Measurements from ENCODE around the gene PGAP3. TPM values are rescaled to one million over a fixed set of nuclear protein-coding genes. Genes with fewer than 3 reads are reported as not detected.

The PGAP3 gene
- total RNA-seq, 1 experiment from 2014 or later = 5.9 TPM

- ChIA-PET CTCF (no interaction called here), POLR2A (ENCODE audit: unreplicated experiment) (no interaction called here)
- no peak overlapping the region for H3K4me3 ChIP-seq (ENCODE audit: low read length)
- no peak overlapping the region for H2AFZ ChIP-seq (ENCODE audit: low read length)
- H4K20me1 ChIP-seq (ENCODE audit: low read length) = no peaks in the 10 kb centered on the region
- no peaks in the 10 kb centered on the region for H3K9me2 ChIP-seq (replicated peaks; ENCODE audit: low read length)
- H3K9me3 ChIP-seq (ENCODE audit: low read length) = no peaks in the 10 kb centered on the region
- H3K27me3 ChIP-seq (ENCODE audit: low read length) = no peaks in the 10 kb centered on the region
- no TSS peak for BruUV-seq (replicated peaks)
- DNase-seq (no peak), ATAC-seq (no peak)
- H3K4me2 ChIP-seq (ENCODE audit: low read length) = no peak overlapping the region
- H3K79me2 ChIP-seq (ENCODE audit: low read length) = peaks cover 17% of the 10 kb centered on the region
- TF ChIP-seq EZH2 (IDR thresholded peaks at IDR 0.05; ENCODE audit: low read length, unreplicated experiment) = no peak
- TF ChIP-seq EZH2phosphoT487 (IDR thresholded peaks at IDR 0.05; ENCODE audit: borderline replicate concordance, low read length) = no peak
- TF ChIP-seq, protein P1, sequence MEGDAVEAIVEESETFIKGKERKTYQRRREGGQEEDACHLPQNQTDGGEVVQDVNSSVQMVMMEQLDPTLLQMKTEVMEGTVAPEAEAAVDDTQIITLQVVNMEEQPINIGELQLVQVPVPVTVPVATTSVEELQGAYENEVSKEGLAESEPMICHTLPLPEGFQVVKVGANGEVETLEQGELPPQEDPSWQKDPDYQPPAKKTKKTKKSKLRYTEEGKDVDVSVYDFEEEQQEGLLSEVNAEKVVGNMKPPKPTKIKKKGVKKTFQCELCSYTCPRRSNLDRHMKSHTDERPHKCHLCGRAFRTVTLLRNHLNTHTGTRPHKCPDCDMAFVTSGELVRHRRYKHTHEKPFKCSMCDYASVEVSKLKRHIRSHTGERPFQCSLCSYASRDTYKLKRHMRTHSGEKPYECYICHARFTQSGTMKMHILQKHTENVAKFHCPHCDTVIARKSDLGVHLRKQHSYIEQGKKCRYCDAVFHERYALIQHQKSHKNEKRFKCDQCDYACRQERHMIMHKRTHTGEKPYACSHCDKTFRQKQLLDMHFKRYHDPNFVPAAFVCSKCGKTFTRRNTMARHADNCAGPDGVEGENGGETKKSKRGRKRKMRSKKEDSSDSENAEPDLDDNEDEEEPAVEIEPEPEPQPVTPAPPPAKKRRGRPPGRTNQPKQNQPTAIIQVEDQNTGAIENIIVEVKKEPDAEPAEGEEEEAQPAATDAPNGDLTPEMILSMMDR (conservative IDR thresholded peaks at IDR 0.05; ENCODE audit: low read depth, low read length) = no peak
- intact Hi-C loops (cut with micrococcal nuclease) = no loop called here
- H3F3A ChIP-seq (ENCODE audit: low read length, unreplicated experiment) = no peaks in the 10 kb centered on the region
- H3K36me3 ChIP-seq (ENCODE audit: low read depth, low read length) = peaks cover 4% of the 10 kb centered on the region; the same call in 1 of the 2 replicates
- peaks cover 20% of the 10 kb centered on the region for H3K4me1 ChIP-seq (ENCODE audit: insufficient read depth, low read length)
- no peak overlapping the region for H3K9ac ChIP-seq (ENCODE audit: low read length)
- H3K27ac ChIP-seq (ENCODE audit: low read length) = no peak overlapping the region
Observed at GRCh38 chr17:39709998-39710964, 22.4 kb upstream of the PGAP3 start.

GRCh38 chr17:39709319-39709997 lies 21.6 kb upstream of the PGAP3 start:
- Histone ChIP-seq H3F3A (ENCODE audit: low read length, unreplicated experiment) (no peaks in the 10 kb centered on the region), H3K4me1 (ENCODE audit: insufficient read depth, low read length) (peaks cover 28% of the 10 kb centered on the region), H3K9me3 (ENCODE audit: low read length) (no peaks in the 10 kb centered on the region), H4K20me1 (ENCODE audit: low read length) (no peaks in the 10 kb centered on the region), H2AFZ (ENCODE audit: low read length) (no peak overlapping the region), H3K27ac (ENCODE audit: low read length) (no peak overlapping the region), H3K27me3 (ENCODE audit: low read length) (no peaks in the 10 kb centered on the region), H3K9me2 (replicated peaks; ENCODE audit: low read length) (no peaks in the 10 kb centered on the region), H3K36me3 (ENCODE audit: low read depth, low read length) (peaks cover 4% of the 10 kb centered on the region; the same call in 1 of the 2 replicates), H3K4me3 (ENCODE audit: low read length) (no peak overlapping the region), H3K4me2 (ENCODE audit: low read length) (no peak overlapping the region), H3K79me2 (ENCODE audit: low read length) (peaks cover 26% of the 10 kb centered on the region), H3K9ac (ENCODE audit: low read length) (no peak overlapping the region)
- intact Hi-C loops (cut with micrococcal nuclease) = no loop called here
- no peak for DNase-seq
- POLR2A ChIA-PET (ENCODE audit: unreplicated experiment) = no interaction called here
- TF ChIP-seq EZH2phosphoT487 (IDR thresholded peaks at IDR 0.05; ENCODE audit: borderline replicate concordance, low read length) (no peak), EZH2 (IDR thresholded peaks at IDR 0.05; ENCODE audit: low read length, unreplicated experiment) (no peak)
- TF ChIP-seq, protein P1 (conservative IDR thresholded peaks at IDR 0.05; ENCODE audit: low read depth, low read length) = no peak
- BruUV-seq (replicated peaks) = no TSS peak
- CTCF ChIA-PET = no interaction called here
- no peak for ATAC-seq

All from PC-3 (cell line).